ENCODE results near the gene SLC16A5.
"Not testable (repeated sequence)": the region's sequence is repeated elsewhere in the genome, so short reads cannot be mapped to it uniquely, and the experiment has no call there.

SLC16A5 gene

DNA sequence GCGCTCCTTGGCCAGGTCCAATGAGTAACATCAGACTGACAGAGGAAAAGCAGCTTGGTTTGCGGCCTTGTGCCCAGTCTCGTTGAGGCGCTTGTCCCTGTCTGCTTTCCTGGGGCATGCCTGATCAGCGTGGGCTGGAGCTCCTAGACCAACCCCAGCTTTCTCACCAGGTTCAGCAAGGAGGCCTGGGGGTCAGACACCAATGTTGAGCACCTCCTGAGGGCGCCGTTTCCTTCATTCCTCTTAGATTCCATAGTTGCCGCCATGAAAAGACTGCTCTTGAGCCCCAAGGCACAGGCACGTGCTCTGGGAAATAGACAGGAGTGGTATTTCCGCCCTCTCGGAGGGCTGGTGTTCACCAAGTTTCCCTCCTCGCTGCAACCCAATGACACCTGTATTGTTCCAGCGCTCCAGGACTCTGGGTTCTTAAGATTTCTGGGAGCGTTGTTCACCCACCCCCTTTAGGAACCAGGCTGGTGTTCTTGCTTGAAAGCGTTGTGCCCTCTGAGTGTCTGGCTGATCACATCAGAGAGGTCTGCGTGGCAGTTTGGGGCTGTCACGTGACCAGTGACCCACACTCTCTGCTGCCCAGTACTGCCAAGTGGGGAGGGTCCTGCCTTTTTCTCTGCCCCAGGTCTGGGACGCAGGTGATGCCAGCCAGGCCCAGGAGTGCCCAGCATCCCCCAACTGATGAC lies 22.7 kb upstream of the SLC16A5 start:
- TF ChIP-seq, protein P1, sequence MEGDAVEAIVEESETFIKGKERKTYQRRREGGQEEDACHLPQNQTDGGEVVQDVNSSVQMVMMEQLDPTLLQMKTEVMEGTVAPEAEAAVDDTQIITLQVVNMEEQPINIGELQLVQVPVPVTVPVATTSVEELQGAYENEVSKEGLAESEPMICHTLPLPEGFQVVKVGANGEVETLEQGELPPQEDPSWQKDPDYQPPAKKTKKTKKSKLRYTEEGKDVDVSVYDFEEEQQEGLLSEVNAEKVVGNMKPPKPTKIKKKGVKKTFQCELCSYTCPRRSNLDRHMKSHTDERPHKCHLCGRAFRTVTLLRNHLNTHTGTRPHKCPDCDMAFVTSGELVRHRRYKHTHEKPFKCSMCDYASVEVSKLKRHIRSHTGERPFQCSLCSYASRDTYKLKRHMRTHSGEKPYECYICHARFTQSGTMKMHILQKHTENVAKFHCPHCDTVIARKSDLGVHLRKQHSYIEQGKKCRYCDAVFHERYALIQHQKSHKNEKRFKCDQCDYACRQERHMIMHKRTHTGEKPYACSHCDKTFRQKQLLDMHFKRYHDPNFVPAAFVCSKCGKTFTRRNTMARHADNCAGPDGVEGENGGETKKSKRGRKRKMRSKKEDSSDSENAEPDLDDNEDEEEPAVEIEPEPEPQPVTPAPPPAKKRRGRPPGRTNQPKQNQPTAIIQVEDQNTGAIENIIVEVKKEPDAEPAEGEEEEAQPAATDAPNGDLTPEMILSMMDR (conservative IDR thresholded peaks at IDR 0.05; ENCODE audit: low read depth, low read length): peak; percentile 6
- no peak overlapping the region for H3K4me3 ChIP-seq (ENCODE audit: low read length)
- DNase-seq (ENCODE audit: low read depth): no peak

DNA sequence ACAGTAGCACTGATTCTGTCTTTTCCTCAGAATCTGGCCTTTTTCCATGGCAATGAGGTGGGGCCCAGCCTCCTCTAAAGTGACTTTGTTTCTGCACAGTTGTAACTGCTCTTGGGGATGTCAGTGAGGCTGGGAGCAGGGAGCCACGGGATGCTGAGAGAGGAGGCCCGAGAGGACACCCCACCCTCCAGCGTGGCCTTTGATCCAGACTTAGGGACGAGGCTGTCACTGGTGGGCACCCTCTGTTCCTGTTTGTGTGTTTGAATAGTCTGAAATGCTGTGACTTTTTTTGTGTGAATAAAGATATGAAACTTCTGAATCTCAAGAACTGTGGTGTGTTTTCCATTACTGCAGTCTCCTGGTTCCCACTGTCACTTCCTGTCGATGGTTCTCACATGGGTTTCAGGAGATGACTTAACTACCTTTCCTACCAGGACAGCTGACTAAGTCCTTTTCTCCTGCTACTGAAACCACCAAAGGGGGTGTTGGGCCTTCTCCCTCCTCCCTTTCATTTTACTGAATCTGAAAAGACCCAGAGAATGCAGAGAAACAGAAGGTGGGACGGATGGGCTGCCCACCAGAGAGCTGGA lies 22.1 kb upstream of the SLC16A5 start:
- TF ChIP-seq, protein P1 (conservative IDR thresholded peaks at IDR 0.05; ENCODE audit: low read depth, low read length): no peak
- no peak overlapping the region for H3K4me3 ChIP-seq (ENCODE audit: low read length)
- no peak for DNase-seq (ENCODE audit: low read depth)

DNA sequence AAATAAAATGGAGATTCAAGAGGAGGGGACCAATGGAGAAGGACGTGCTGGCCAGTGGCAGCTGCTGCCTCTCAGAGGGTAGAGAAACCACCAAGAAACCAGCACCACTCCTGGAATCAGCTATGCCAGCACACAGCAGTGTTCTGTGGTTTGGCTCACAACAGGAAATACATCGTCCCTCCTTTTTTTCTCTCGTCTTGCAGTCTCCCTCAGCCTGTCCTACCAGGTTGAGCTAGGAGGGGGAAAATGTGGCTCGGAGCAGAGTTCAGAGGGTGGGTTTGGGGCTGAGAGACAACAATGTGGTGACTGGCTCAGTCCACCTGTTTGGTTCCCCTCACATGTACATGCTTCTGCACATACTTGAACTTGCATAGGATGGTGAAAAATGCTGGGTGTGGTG lies 19.9 kb upstream of the SLC16A5 start:
- H3K4me3 ChIP-seq (ENCODE audit: low read length): no peak overlapping the region
- TF ChIP-seq, protein P1 (conservative IDR thresholded peaks at IDR 0.05; ENCODE audit: low read depth, low read length): no peak
- DNase-seq (ENCODE audit: low read depth): no peak

DNA sequence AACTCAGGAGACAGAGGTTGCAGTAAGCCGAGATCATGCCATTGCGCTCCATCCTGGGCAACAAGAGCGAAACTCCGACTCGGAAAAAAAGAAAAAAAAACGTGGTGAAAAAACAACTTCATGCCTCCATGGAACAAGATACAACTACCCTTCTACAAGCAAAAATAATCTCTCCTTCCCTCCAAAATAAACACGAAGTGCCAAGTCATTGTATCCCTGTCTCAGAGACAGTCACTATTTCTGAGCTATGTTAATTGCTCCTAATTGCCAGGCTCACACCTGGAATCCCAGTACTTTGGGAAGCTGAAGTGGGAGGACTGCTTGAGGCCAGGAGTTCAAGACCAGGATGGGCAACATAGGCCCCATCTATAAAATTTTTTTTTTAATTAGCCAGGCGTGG lies 19.0 kb upstream of the SLC16A5 start:
- DNase-seq (ENCODE audit: low read depth): no peak
- H3K4me3 ChIP-seq (ENCODE audit: low read length): no peak overlapping the region
- TF ChIP-seq, protein P1 (conservative IDR thresholded peaks at IDR 0.05; ENCODE audit: low read depth, low read length): no peak

DNA sequence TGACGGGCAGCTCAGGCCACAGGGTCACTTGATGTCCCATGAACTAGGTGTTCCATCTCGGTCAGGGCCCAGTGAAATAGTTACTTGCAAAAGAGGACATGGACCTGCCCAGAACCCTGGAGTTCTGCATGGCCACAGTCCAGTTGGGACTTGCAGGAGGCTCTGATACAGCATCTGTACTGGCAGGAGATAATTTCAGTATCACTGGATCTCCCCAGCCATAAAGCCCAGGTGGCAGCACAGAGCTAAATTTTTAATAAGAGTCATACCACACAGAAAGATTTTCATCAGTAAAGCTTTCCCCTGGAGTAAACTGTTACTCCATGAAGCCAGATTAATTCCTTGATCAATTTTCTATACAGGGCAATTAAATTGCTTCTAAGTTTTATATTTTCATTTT lies 18.0 kb upstream of the SLC16A5 start:
- TF ChIP-seq, protein P1 (conservative IDR thresholded peaks at IDR 0.05; ENCODE audit: low read depth, low read length): peak; percentile 55
- no peak overlapping the region for H3K4me3 ChIP-seq (ENCODE audit: low read length)
- DNase-seq (ENCODE audit: low read depth): no peak

DNA sequence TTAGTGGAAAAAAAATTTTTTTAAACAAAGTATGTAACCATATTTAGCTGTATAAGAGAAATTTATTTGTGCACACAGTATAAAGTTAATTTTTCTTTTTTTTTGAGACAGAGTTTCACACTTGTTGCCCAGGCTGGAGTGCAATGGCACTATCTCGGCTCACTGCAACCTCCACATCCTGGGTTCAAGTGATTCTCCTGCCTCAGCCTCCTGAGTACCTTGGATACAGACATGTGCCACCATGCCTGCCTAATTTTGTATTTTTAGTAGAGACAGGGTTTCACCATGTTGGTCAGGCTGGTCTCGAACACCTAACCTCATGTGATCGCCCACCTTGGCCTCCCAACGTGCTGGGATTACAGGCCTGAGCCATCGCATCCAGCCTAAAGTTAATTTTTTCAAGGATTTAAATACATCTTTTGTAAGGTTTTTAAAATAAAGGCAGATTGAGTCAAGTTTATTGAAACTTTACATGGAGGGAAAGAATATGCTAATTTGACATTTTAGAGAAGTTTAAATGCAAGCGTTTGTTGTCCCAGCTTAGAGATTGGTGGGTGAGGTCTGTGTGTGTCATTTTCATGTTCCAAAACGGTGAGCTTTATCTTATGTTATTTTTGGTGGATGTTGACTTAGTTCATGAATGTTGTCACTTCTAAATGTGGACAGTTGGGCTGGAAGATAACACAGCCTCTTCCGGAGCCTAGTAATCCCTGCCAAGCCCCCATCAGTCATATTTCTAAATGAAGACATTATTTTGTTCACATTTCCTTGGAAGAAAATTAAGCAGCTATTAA lies 16.1 kb upstream of the SLC16A5 start:
- not testable (repeated sequence) for H3K4me3 ChIP-seq (ENCODE audit: low read length); DNase-seq (ENCODE audit: low read depth)

DNA sequence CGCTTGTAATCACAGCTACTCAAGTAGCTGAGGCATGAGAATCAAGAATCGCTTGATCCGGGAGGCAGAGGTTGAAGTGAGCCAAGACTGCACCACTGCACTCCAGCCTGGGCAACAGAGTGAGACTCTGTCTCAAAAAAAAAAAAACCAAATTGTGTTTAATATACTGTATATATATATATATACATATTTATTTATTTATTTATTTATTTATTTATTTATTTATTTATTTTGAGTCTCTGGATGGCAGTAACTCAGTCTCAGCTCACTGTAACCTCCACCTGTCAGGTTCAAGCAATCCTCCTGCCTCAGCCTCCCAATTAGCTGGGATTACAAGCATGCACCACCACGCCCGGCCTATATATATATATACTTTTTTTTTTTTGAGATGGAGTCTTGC lies 14.8 kb upstream of the SLC16A5 start:
- H3K4me3 ChIP-seq (ENCODE audit: low read length): not testable (repeated sequence)

DNA sequence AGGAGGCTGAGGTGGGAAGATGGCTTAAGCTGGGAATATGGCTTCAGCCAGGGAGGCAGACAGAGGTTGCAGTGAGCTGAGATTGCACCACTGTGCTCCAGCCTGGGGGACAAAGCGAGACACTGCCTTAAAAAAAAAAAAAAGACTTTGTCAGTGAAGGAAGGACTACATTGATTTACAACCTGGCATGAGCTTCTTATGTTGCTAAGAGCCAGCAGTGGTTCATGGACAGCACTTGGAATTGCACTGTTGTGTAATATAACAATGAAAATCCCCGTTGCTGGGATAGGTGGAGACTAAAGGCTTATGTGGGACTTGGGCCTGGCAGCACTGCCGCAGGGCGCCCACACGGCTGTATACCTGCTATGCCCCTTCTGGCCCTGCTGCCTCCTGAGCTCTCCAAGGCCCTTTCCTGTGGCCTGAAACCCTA lies 14.1 kb upstream of the SLC16A5 start:
- TF ChIP-seq, protein P1 (conservative IDR thresholded peaks at IDR 0.05; ENCODE audit: low read depth, low read length): no peak
- no peak overlapping the region for H3K4me3 ChIP-seq (ENCODE audit: low read length)
- DNase-seq (ENCODE audit: low read depth): no peak

More for the DNA sequence above, 14.8 kb upstream of the SLC16A5 start:
- DNase-seq (ENCODE audit: low read depth): not testable (repeated sequence)

Measured in retinal pigment epithelial cell (primary cell).